Measurements from ENCODE around the gene GGA1.

- TF ChIP-seq NFIC (IDR thresholded peaks at IDR 0.05) (no peak), MAX (IDR thresholded peaks at IDR 0.05) (no peak), RAD21 (IDR thresholded peaks at IDR 0.05; ENCODE audit: low read depth) (peak; percentile 20; the same call in 1 of the 2 replicates), EGR1 (IDR thresholded peaks at IDR 0.05) (no peak), TCF12 (IDR thresholded peaks at IDR 0.05; ENCODE audit: low read depth) (no peak), USF1 (IDR thresholded peaks at IDR 0.05) (no peak), REST (IDR thresholded peaks at IDR 0.05; ENCODE audit: low read depth) (no peak), ZBTB7A (IDR thresholded peaks at IDR 0.05; ENCODE audit: low read depth) (no peak), CREB1 (IDR thresholded peaks at IDR 0.05; ENCODE audit: low read depth) (no peak), EP300 (IDR thresholded peaks at IDR 0.05; ENCODE audit: borderline replicate concordance) (no peak), CEBPB (IDR thresholded peaks at IDR 0.05) (no peak), TEAD4 (IDR thresholded peaks at IDR 0.05) (no peak), YY1 (IDR thresholded peaks at IDR 0.05; ENCODE audit: low read depth) (no peak)
Measured at GRCh38 chr22:37634417-37634924, 25.8 kb downstream of the GGA1 start.
